TTC549 (cell line): ENCODE results near the gene MYCN.
"Not testable (repeated sequence)": the region's sequence is repeated elsewhere in the genome, so short reads cannot be mapped to it uniquely, and the experiment has no call there.

ENCODE experiments used
- FAIRE-seq: peaks from 2 replicates; lab custom pipeline; 2012; peaks lifted over from hg19 to GRCh38; lab: Jason Lieb, UNC

Gene MYCN

GRCh38 chr2:15943378-15944280 is 3.3 kb downstream of the MYCN start:
- FAIRE-seq, result no peak

- no peak for FAIRE-seq
Measured at GRCh38 chr2:15944325-15945017, 4.1 kb downstream of the MYCN start.

GRCh38 chr2:15945909-15946705 is 5.8 kb downstream of the MYCN start:
- no peak for FAIRE-seq

GRCh38 chr2:15946983-15947382 is 6.6 kb downstream of the MYCN start:
- FAIRE-seq, result no peak

GRCh38 chr2:15947431-15947830 is 7.1 kb downstream of the MYCN start:
- FAIRE-seq, result no peak

- no peak for FAIRE-seq
Measured at GRCh38 chr2:15948704-15948957, 8.3 kb downstream of the MYCN start.

GRCh38 chr2:15949126-15949525 is 8.8 kb downstream of the MYCN start:
- no peak for FAIRE-seq

GRCh38 chr2:15949551-15949950 is 9.2 kb downstream of the MYCN start:
- FAIRE-seq, result no peak

- FAIRE-seq, result no peak
Measured at GRCh38 chr2:15950088-15950952, 10.0 kb downstream of the MYCN start.

- not testable (repeated sequence) for FAIRE-seq
Measured at GRCh38 chr2:15951936-15952335, 11.6 kb downstream of the MYCN start.

- no peak for FAIRE-seq
Measured at GRCh38 chr2:15952451-15953146, 12.2 kb downstream of the MYCN start.

GRCh38 chr2:15953147-15953630 is 12.8 kb downstream of the MYCN start:
- no peak for FAIRE-seq

GRCh38 chr2:15953891-15954680 is 13.7 kb downstream of the MYCN start:
- no peak for FAIRE-seq

GRCh38 chr2:15954761-15955160 is 14.4 kb downstream of the MYCN start:
- FAIRE-seq, result no peak

GRCh38 chr2:15955232-15955988 is 15.1 kb downstream of the MYCN start:
- FAIRE-seq, result no peak

GRCh38 chr2:15956230-15956629 is 15.9 kb downstream of the MYCN start:
- no peak for FAIRE-seq

- FAIRE-seq, result no peak
Measured at GRCh38 chr2:15956751-15957736, 16.7 kb downstream of the MYCN start.
